Small intestine (tissue), 7 donors: ENCODE data around the gene ZSCAN10. TPM values are rescaled to one million over a fixed set of nuclear protein-coding genes. Genes with fewer than 3 reads are reported as not detected.
A peak's percentile ranks its signal among the peaks of the same experiment; 100 is the strongest.

ENCODE experiments used
- DNase-seq, 2 donors: peaks; one replicate each; pipeline versions ENCODE4 v3.0.0 to v3.0.0-alpha.2; 2013
- FAIRE-seq: peaks from 2 replicates; lab custom pipeline; 2012; peaks lifted over from hg19 to GRCh38; lab: Jason Lieb, UNC
- H3K27ac ChIP-seq, 3 donors: one replicate each; pipeline ENCODE4 v1.5.1; 2013; ENCODE audit warnings: low read length in 2 of 3, mild to moderate bottlenecking in 2 of 3, control low read depth in 1 of 3, inconsistent platforms in 1 of 3, low read depth in 1 of 3, moderate library complexity in 1 of 3
- H3K27me3 ChIP-seq, 3 donors: one replicate each; pipeline ENCODE4 v1.6.1; 2013; ENCODE audit warnings: low read length in 3 of 3, inconsistent platforms in 1 of 3; ENCODE audit not compliant: control insufficient read depth in 3 of 3, insufficient read depth in 3 of 3
- H3K36me3 ChIP-seq, 3 donors: one replicate each; pipeline ENCODE4 v1.6.1; 2013; ENCODE audit warnings: low read length in 3 of 3, inconsistent platforms in 1 of 3, low read depth in 1 of 3, mild to moderate bottlenecking in 1 of 3, moderate library complexity in 1 of 3; ENCODE audit not compliant: control insufficient read depth in 3 of 3, insufficient read depth in 2 of 3
- H3K4me1 ChIP-seq, 3 donors: one replicate each; pipeline ENCODE4 v1.6.1; 2013; ENCODE audit warnings: low read length in 2 of 3, inconsistent platforms in 1 of 3, low read depth in 1 of 3, mild to moderate bottlenecking in 1 of 3, moderate library complexity in 1 of 3; ENCODE audit not compliant: control insufficient read depth in 3 of 3, insufficient read depth in 2 of 3
- H3K4me3 ChIP-seq, 3 donors: one replicate each; pipeline ENCODE4 v1.5.1; 2013; ENCODE audit warnings: low read length in 3 of 3, control low read depth in 1 of 3, inconsistent platforms in 1 of 3, low read depth in 1 of 3, mild to moderate bottlenecking in 1 of 3, moderate library complexity in 1 of 3
- H3K9me3 ChIP-seq, 2 donors: one replicate each; pipeline ENCODE4 v1.6.1; 2013; ENCODE audit warnings: low read depth in 1 of 2, low read length in 1 of 2; ENCODE audit not compliant: control insufficient read depth in 2 of 2, insufficient read depth in 1 of 2
- WGBS, 3 donors: extraction: QIAGEN DNeasy Blood & Tissue Kit; methylation state at CpG; one replicate each; pipeline ENCODE4 v1.1.7; 2013; 5-methylcytosine and 5-hydroxymethylcytosine counted together
- polyA plus RNA-seq, 4 donors: library from polyadenylated mRNA; stranded (reverse) in 3 of 4; unstranded in 1 of 4; fragments of 200-250 nt in 3 of 4; fragments of 120-200 nt in 1 of 4; gene quantifications; one replicate each; pipeline versions ENCODE4 v1.2.1 to v1.2.3, GENCODE V29; 2013
- donor health status: healthy with polysubstance abuse.
- donor health status: control.
- donor health status: control.
- donor health status: Bipolar disorder and iron deficiency.
- donor health status: healthy.

The ZSCAN10 gene
- polyA plus RNA-seq, 4 donors = 0.03 to 0.46 TPM; not detected in 2

DNA sequence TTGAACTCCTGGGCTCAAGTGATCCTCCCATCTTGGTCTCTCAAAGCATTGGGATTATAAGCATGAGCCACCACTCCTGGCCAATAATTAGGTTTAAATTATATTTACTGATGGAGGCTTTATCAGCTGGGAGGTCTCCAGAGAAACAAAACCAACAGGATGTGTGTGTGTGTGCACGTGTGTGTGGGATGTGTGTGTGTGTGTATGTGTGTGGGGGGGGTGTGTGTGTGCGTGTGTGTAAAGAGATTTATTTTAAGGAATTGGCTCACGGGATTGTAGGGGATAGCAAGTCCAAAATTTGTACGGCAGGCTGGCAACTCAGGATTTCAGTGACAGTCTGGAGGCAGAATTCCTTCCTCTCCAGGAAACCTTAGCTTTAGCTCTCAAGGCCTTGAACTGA, 48.1 kb downstream of the ZSCAN10 start:
- Histone ChIP-seq H3K36me3 (peaks cover 0 to 11% (median 0%) of the 10 kb centered on the region in 3 donors), H3K4me3 (no peak overlapping the region), H3K4me1 (peaks cover 0 to 3% (median 2%) of the 10 kb centered on the region in 3 donors), H3K9me3 (no peaks in the 10 kb centered on the region), H3K27ac (no peak overlapping the region), H3K27me3 (peaks cover 0 to 56% (median 3%) of the 10 kb centered on the region in 3 donors)
- DNase-seq (no peak), FAIRE-seq (no peak)
- 21 to 35% (median 34%) methylated on average over 4 of the region's 4 CpGs for WGBS, 3 donors

- 53 to 70% (median 54%) methylated on average over 5 of the region's 5 CpGs for WGBS, 3 donors
- no peaks in the 10 kb centered on the region for H3K9me3 ChIP-seq
- FAIRE-seq = no peak
- peaks cover 0 to 61% (median 3%) of the 10 kb centered on the region in 3 donors for H3K27me3 ChIP-seq
- H3K36me3 ChIP-seq = peaks cover 0 to 11% (median 0%) of the 10 kb centered on the region in 3 donors
- H3K4me1 ChIP-seq = peaks cover 0 to 7% (median 3%) of the 10 kb centered on the region in 3 donors
- H3K27ac ChIP-seq = no peak overlapping the region
- DNase-seq = no peak
- no peak overlapping the region for H3K4me3 ChIP-seq
Observed at GRCh38 chr16:3050487-3050886, 48.6 kb downstream of the ZSCAN10 start.

GRCh38 chr16:3049921-3050481, 49.1 kb downstream of the ZSCAN10 start:
- Histone ChIP-seq H3K4me3 (no peak overlapping the region), H3K36me3 (peaks cover 0 to 7% (median 0%) of the 10 kb centered on the region in 3 donors), H3K9me3 (no peaks in the 10 kb centered on the region), H3K4me1 (peaks cover 0 to 7% (median 3%) of the 10 kb centered on the region in 3 donors), H3K27me3 (peaks cover 0 to 66% (median 6%) of the 10 kb centered on the region in 3 donors), H3K27ac (no peak overlapping the region)
- WGBS, 3 donors = 81 to 83% (median 82%) methylated on average over 21 to 26 of the region's 26 CpGs
- DNase-seq (no peak), FAIRE-seq (no peak)

DNA sequence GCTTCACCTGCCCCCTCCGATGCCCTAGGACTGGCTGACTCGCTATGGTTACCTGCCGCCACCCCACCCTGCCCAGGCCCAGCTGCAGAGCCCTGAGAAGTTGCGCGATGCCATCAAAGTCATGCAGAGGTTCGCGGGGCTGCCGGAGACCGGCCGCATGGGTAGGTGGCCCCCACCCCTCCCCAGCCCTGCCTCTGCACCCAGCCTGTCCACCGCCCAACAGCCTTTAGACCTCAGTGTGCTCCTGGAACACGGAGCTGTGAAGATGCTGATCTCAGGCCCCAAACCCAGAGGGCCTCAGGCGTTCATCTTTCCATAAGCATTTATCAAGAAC, 51.7 kb downstream of the ZSCAN10 start:
- Histone ChIP-seq H3K27ac (no peak overlapping the region), H3K4me1 (peaks cover 0 to 7% (median 3%) of the 10 kb centered on the region in 3 donors), H3K9me3 (peaks cover 0 to 2% of the 10 kb centered on the region in 2 donors), H3K27me3 (peaks cover 0 to 87% (median 12%) of the 10 kb centered on the region in 3 donors), H3K4me3 (no peak overlapping the region), H3K36me3 (no peaks in the 10 kb centered on the region)
- WGBS, 3 donors = 7 to 16% (median 13%) methylated on average over 10 to 13 of the region's 13 CpGs
- DNase-seq = no peak
- FAIRE-seq = no peak

DNA sequence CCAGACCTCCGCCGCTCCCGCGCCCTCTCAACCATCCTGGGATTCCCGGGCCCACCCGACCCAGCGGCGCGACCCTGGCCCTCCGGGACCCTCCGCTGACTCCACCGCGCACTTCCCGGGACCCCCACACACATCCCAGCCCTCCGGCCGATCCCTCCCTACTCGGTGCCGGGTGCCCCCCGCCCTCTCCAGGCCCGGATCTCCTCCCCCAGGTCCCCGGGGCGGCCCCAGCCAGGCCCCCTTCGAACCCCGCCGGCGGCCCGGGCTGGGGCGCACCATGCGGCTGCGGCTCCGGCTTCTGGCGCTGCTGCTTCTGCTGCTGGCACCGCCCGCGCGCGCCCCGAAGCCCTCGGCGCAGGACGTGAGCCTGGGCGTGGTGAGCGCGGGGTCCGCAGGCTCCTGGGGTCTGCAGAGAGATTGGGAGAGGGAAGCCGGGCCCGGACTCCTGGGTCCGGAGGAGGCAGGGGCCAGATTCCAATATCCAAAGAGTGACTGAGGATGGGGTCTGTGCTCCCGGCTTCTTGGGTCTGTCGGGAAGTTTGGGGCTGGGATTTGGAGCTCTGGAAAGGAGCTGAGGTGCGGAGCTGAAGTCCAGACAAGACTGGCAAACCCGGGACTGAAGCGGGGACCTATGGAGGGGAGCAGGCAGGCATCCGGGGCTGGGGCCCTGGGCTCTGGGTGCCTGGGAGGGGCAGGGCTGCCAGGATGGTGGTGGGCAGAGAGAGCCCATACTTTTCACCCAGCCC, 52.3 kb downstream of the ZSCAN10 start:
- Histone ChIP-seq H3K4me1 (peaks cover 0 to 7% (median 3%) of the 10 kb centered on the region in 3 donors), H3K27me3 (peaks cover 0 to 93% (median 12%) of the 10 kb centered on the region in 3 donors), H3K4me3 (peak overlapping the region in 1 of 3 donors; percentile 43), H3K36me3 (no peaks in the 10 kb centered on the region), H3K9me3 (peaks cover 0 to 2% of the 10 kb centered on the region in 2 donors), H3K27ac (no peak overlapping the region)
- 2% methylated on average over 41 to 54 of the region's 54 CpGs for WGBS, 3 donors
- no peak for DNase-seq
- no peak for FAIRE-seq

- no peak for FAIRE-seq
- peaks cover 0 to 7% (median 3%) of the 10 kb centered on the region in 3 donors for H3K4me1 ChIP-seq
- peak within 1 kb of the TSS in 2 of 3 donors; percentile 30 to 43 for H3K4me3 ChIP-seq
- WGBS, 3 donors = 0 to 1% (median 1%) methylated on average over 55 to 86 of the region's 86 CpGs
- H3K36me3 ChIP-seq = no peaks in the 10 kb centered on the region
- H3K27ac ChIP-seq = no peak within 1 kb of the TSS
- peaks cover 0 to 2% of the 10 kb centered on the region in 2 donors for H3K9me3 ChIP-seq
- peak in 1 of 2 donors; percentile 48 for DNase-seq
- H3K27me3 ChIP-seq = peaks cover 0 to 92% (median 12%) of the 10 kb centered on the region in 3 donors
Observed at GRCh38 chr16:3045758-3046640, 53.1 kb downstream of the ZSCAN10 start, which contains the start of gene MMP25. TSS of gene MMP25 (plus strand) at chr16:3046561. CDS start at chr16:3046918, 357 bp downstream.

- FAIRE-seq (no peak), DNase-seq (no peak)
- Histone ChIP-seq H3K4me3 (no peak overlapping the region), H3K36me3 (no peaks in the 10 kb centered on the region), H3K4me1 (peaks cover 0 to 7% (median 3%) of the 10 kb centered on the region in 3 donors), H3K27ac (no peak overlapping the region), H3K27me3 (peaks cover 0 to 79% (median 17%) of the 10 kb centered on the region in 3 donors), H3K9me3 (peaks cover 0 to 2% of the 10 kb centered on the region in 2 donors)
- WGBS, 3 donors = 76 to 88% (median 83%) methylated on average over 6 of the region's 6 CpGs
Observed at GRCh38 chr16:3044708-3045107, 54.4 kb downstream of the ZSCAN10 start.

DNA sequence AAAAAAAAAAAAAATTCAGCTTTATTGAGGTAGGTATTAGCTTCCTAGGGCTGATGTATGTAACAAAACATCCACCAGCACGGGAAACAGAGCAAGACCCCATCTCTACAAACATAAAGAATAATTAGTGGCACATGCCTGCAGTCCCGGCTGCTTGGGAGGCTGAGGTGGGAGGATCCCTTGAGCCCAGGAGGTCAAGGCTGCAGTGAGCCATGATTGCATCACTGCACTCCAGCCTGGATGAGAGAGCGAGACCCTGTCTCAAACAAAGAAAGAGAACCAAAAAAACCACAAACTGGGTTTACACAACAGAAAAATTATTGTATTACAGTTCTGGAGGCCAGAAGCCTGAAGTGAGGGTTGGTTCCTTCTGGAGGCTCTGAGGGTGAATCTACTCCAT, 56.7 kb downstream of the ZSCAN10 start:
- H3K27me3 ChIP-seq = peaks cover 0 to 62% (median 28%) of the 10 kb centered on the region in 3 donors

More for the DNA sequence above, 56.7 kb downstream of the ZSCAN10 start:
- DNase-seq (no peak), FAIRE-seq (no peak)
- no peak overlapping the region for H3K4me3 ChIP-seq
- no peak overlapping the region for H3K27ac ChIP-seq
- peaks cover 0 to 21% (median 3%) of the 10 kb centered on the region in 3 donors for H3K4me1 ChIP-seq
- WGBS, 3 donors = 86 to 90% (median 86%) methylated on average over 3 of the region's 3 CpGs
- no peaks in the 10 kb centered on the region for H3K36me3 ChIP-seq
- H3K9me3 ChIP-seq = peaks cover 0 to 2% of the 10 kb centered on the region in 2 donors
